Fibroblast of villous mesenchyme (primary cell): ENCODE data around the gene NLRP6. TPM values are rescaled to one million over a fixed set of nuclear protein-coding genes. Genes with fewer than 3 reads are reported as not detected.

Experiments
- DNase-seq: peaks from one replicate; pipeline ENCODE4 v3.0.0-alpha.2; 2010; ENCODE audit warnings: low read depth
- H3K4me3 ChIP-seq: 2 replicates; pipeline ENCODE4 v1.5.1; 2011; ENCODE audit warnings: low read depth, mild to moderate bottlenecking, low read length
- total RNA-seq: library from RNA; depleted of rRNA; stranded (reverse); fragments of >200 nt; gene quantifications from 2 replicates; pipeline ENCODE4 v1.2.3, GENCODE V29; 2012
- TF ChIP-seq, protein P1 (sequence below): IDR thresholded peaks from 2 replicates; pipeline ENCODE4 v1.5.1; 2012; ENCODE audit warnings: low read depth, mild to moderate bottlenecking, low read length; ENCODE audit not compliant: insufficient read depth

NLRP6 gene
- total RNA-seq, 1 donor: not detected

GRCh38 chr11:276219-276618, 2.0 kb upstream of the NLRP6 start:
- TF ChIP-seq, protein P1, sequence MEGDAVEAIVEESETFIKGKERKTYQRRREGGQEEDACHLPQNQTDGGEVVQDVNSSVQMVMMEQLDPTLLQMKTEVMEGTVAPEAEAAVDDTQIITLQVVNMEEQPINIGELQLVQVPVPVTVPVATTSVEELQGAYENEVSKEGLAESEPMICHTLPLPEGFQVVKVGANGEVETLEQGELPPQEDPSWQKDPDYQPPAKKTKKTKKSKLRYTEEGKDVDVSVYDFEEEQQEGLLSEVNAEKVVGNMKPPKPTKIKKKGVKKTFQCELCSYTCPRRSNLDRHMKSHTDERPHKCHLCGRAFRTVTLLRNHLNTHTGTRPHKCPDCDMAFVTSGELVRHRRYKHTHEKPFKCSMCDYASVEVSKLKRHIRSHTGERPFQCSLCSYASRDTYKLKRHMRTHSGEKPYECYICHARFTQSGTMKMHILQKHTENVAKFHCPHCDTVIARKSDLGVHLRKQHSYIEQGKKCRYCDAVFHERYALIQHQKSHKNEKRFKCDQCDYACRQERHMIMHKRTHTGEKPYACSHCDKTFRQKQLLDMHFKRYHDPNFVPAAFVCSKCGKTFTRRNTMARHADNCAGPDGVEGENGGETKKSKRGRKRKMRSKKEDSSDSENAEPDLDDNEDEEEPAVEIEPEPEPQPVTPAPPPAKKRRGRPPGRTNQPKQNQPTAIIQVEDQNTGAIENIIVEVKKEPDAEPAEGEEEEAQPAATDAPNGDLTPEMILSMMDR: no peak
- DNase-seq: no peak
- H3K4me3 ChIP-seq: no peak overlapping the region

GRCh38 chr11:279040-279965, 1.1 kb downstream of the NLRP6 start:
- TF ChIP-seq, protein P1: no peak
- H3K4me3 ChIP-seq: no peak overlapping the region
- DNase-seq: no peak

- no peak overlapping the region for H3K4me3 ChIP-seq
- DNase-seq: peak; percentile 37
Measured at GRCh38 chr11:279966-280705, 1.9 kb downstream of the NLRP6 start.

DNA sequence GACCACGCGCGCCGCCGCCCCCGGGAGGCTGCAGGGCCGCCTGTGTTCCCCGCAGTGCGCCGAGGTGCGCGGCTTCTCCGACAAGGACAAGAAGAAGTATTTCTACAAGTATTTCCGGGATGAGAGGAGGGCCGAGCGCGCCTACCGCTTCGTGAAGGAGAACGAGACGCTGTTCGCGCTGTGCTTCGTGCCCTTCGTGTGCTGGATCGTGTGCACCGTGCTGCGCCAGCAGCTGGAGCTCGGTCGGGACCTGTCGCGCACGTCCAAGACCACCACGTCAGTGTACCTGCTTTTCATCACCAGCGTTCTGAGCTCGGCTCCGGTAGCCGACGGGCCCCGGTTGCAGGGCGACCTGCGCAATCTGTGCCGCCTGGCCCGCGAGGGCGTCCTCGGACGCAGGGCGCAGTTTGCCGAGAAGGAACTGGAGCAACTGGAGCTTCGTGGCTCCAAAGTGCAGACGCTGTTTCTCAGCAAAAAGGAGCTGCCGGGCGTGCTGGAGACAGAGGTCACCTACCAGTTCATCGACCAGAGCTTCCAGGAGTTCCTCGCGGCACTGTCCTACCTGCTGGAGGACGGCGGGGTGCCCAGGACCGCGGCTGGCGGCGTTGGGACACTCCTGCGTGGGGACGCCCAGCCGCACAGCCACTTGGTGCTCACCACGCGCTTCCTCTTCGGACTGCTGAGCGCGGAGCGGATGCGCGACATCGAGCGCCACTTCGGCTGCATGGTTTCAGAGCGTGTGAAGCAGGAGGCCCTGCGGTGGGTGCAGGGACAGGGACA, 2.7 kb downstream of the NLRP6 start:
- DNase-seq: no peak
- no peak overlapping the region for H3K4me3 ChIP-seq
- TF ChIP-seq, protein P1: no peak

More at GRCh38 chr11:279966-280705, 1.9 kb downstream of the NLRP6 start:
- TF ChIP-seq, protein P1: no peak

- TF ChIP-seq, protein P1: no peak
- no peak for DNase-seq
- no peak overlapping the region for H3K4me3 ChIP-seq
Measured at GRCh38 chr11:281486-282161, 3.4 kb downstream of the NLRP6 start.

GRCh38 chr11:282171-282570, 4.0 kb downstream of the NLRP6 start:
- TF ChIP-seq, protein P1: no peak
- H3K4me3 ChIP-seq: no peak overlapping the region
- DNase-seq: no peak
